ENCODE measurements around the gene SIX5.

SIX5 gene

DNA sequence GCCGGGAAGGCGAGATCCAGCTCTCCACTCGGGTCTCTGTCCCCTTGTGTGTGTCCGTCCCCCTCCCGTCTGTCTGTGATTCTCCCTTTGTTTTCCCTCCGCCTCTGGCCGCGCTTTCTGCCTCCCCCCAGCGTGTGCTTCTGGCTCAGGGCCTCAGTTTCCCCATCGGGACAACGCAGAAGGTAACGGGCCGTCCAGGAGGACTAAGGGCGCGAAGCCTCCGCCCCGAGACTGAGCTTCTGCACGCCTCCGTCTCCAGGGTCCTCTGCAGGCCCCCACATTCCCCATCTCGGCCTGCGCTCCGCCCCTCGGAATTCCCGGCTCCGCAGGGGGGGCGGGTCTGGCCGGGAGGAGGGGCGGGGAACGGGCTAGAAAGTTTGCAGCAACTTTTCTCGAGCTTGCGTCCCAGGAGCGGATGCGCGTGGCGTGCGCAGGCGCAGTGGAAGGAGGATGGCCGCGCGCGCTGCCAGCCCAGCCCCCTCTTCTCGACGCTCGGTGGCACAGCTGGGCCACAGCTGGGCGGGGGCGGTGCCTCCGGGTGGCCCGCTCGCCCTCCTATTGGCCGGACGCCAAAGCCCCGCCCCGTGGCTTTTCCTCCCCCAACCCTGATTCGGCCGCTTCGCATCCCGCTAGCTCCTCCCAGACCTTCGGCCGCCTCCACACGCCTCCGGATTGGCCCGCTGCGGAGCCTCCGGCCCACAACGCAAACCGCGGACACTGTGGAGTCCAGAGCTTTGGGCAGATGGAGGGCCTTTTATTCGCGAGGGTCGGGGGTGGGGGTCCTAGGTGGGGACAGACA lies at the start of gene SIX5:
SIX5 (minus strand) TSS at position 269 of the 799 bp plus-strand sequence. CDS start 408 bp downstream, outside the sequence.
- TF ChIP-seq EZH2 (optimal IDR thresholded peaks at IDR 0.05; ENCODE audit: low read depth, low read length): no peak
- no peak for TF ChIP-seq EZH2phosphoT487 (IDR thresholded peaks at IDR 0.05; ENCODE audit: low read length)
- TF ChIP-seq, protein P1, sequence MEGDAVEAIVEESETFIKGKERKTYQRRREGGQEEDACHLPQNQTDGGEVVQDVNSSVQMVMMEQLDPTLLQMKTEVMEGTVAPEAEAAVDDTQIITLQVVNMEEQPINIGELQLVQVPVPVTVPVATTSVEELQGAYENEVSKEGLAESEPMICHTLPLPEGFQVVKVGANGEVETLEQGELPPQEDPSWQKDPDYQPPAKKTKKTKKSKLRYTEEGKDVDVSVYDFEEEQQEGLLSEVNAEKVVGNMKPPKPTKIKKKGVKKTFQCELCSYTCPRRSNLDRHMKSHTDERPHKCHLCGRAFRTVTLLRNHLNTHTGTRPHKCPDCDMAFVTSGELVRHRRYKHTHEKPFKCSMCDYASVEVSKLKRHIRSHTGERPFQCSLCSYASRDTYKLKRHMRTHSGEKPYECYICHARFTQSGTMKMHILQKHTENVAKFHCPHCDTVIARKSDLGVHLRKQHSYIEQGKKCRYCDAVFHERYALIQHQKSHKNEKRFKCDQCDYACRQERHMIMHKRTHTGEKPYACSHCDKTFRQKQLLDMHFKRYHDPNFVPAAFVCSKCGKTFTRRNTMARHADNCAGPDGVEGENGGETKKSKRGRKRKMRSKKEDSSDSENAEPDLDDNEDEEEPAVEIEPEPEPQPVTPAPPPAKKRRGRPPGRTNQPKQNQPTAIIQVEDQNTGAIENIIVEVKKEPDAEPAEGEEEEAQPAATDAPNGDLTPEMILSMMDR (IDR thresholded peaks at IDR 0.05; ENCODE audit: low read length): no peak

DNA sequence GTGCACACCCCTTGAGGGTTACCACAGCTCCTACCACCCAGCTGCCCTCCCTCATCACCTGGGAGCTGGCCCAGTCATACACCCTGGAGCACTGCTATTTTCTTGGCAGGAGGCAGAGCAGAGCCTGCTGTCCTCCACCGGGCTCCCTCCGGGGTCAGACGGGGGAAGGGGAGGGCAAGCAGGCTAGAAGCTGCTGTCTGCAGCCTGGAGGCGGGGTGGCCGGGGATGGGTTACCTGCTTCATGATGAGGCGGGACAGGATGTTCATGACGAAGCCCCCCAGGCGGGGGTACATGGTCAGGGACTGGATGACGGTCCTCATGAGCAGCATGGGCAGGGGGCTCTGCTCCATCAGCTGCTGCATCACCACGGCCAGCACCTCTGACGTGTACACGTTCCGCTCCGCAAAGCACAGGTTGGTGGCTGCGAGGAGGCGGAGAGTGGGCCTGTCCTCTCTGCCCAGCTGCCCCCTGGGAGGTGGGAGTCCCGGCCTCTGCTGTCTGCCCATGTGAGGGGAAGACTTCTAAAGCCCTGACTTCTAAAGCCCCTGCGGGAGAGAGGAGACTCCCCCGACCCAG lies 48.8 kb upstream of the SIX5 start:
- no peaks in the 10 kb centered on the region for H3K9me2 ChIP-seq (replicated peaks; ENCODE audit: insufficient read depth, low read length)
- no peaks in the 10 kb centered on the region; the same call in 1 of the 2 replicates for H3K36me3 ChIP-seq (replicated peaks; ENCODE audit: insufficient read depth, low read length)
- H3K9me3 ChIP-seq (replicated peaks; ENCODE audit: insufficient read depth, low read length): no peaks in the 10 kb centered on the region
- H3K4me2 ChIP-seq (ENCODE audit: low read depth, low read length): peak overlapping the region; percentile 12; the same call in 1 of the 2 replicates
- H3K4me3 ChIP-seq (ENCODE audit: low read length): no peak overlapping the region
- TF ChIP-seq, protein P1 (IDR thresholded peaks at IDR 0.05; ENCODE audit: low read length): no peak
- TF ChIP-seq EZH2 (optimal IDR thresholded peaks at IDR 0.05; ENCODE audit: low read depth, low read length): no peak
- TF ChIP-seq EZH2phosphoT487 (IDR thresholded peaks at IDR 0.05; ENCODE audit: low read length): no peak
- no peaks in the 10 kb centered on the region for H3K27me3 ChIP-seq (replicated peaks; ENCODE audit: insufficient read depth, low read length)
- H3F3A ChIP-seq (ENCODE audit: insufficient read depth, low read length): peaks cover 9% of the 10 kb centered on the region; the same call in 1 of the 2 replicates
- peaks cover 5% of the 10 kb centered on the region; the same call in 1 of the 2 replicates for H3K4me1 ChIP-seq (ENCODE audit: low read length)
- DNase-seq: no peak
- H3K27ac ChIP-seq (ENCODE audit: low read length): peak overlapping the region; percentile 19; the same call in 1 of the 2 replicates
- H3K9ac ChIP-seq (ENCODE audit: low read length): no peak overlapping the region
- H4K20me1 ChIP-seq (ENCODE audit: insufficient read depth, low read length): no peaks in the 10 kb centered on the region
- H2AFZ ChIP-seq (ENCODE audit: low read length): no peak overlapping the region
- no peaks in the 10 kb centered on the region for H3K79me2 ChIP-seq (ENCODE audit: low read length)

More for the DNA sequence above, at the start of gene SIX5:
- Histone ChIP-seq H3F3A (ENCODE audit: insufficient read depth, low read length) (peaks cover 14% of the 10 kb centered on the region), H3K36me3 (replicated peaks; ENCODE audit: insufficient read depth, low read length) (no peaks in the 10 kb centered on the region), H3K9ac (ENCODE audit: low read length) (peak within 1 kb of the TSS; percentile 64; the same call in 1 of the 2 replicates), H3K79me2 (ENCODE audit: low read length) (no peaks in the 10 kb centered on the region), H3K27me3 (replicated peaks; ENCODE audit: insufficient read depth, low read length) (peaks cover 13% of the 10 kb centered on the region; the same call in 1 of the 2 replicates), H2AFZ (ENCODE audit: low read length) (peak within 1 kb of the TSS; percentile 90), H3K27ac (ENCODE audit: low read length) (peak within 1 kb of the TSS; percentile 76; the same call in 1 of the 2 replicates), H4K20me1 (ENCODE audit: insufficient read depth, low read length) (no peaks in the 10 kb centered on the region), H3K4me1 (ENCODE audit: low read length) (peaks cover 5% of the 10 kb centered on the region), H3K4me3 (ENCODE audit: low read length) (peak within 1 kb of the TSS; percentile 90), H3K9me3 (replicated peaks; ENCODE audit: insufficient read depth, low read length) (no peaks in the 10 kb centered on the region), H3K9me2 (replicated peaks; ENCODE audit: insufficient read depth, low read length) (no peaks in the 10 kb centered on the region), H3K4me2 (ENCODE audit: low read depth, low read length) (peak within 1 kb of the TSS; percentile 99)
- DNase-seq: peak; percentile 97

DNA sequence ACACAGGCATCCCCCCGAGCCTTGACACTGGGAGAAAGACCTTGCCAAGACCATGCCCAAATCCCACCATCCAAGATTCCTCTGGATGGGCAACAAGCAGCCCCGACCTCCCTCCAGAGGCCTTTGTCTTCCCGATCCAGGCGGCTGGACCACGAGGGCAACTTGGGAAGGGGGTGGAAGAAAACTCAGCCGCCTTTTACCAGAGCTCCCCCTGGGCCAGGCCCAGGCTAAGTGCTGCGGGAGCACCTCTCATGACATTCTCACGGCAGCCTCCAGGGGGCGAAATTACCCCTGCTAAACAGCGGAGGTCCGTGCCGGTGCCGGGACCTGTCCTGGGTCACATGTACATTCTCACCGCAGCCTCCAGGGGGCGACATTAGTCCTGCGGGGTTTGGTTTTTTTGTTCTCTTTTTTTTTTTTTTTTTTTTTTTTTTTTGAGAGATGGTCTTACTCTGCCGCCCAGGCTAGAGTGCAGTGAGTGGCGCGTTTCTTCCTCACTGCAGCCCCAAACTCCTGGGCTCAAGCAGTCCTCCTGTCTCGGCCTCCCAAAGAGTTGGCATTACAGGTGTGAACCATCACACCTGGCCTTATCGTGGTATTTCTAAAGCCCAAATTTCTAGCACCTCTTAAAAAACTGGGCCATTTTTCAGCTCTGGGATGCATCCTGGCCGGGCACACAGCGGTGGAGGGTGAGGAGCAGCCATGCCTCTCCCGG lies 48.1 kb upstream of the SIX5 start:
- no peak overlapping the region for H2AFZ ChIP-seq (ENCODE audit: low read length)

More for the DNA sequence above, 48.1 kb upstream of the SIX5 start:
- DNase-seq: peak; percentile 94
- Histone ChIP-seq H3K4me3 (ENCODE audit: low read length) (no peak overlapping the region), H3F3A (ENCODE audit: insufficient read depth, low read length) (peaks cover 9% of the 10 kb centered on the region; the same call in 1 of the 2 replicates), H3K9me2 (replicated peaks; ENCODE audit: insufficient read depth, low read length) (no peaks in the 10 kb centered on the region), H4K20me1 (ENCODE audit: insufficient read depth, low read length) (no peaks in the 10 kb centered on the region), H3K4me2 (ENCODE audit: low read depth, low read length) (peak overlapping the region; percentile 12; the same call in 1 of the 2 replicates), H3K4me1 (ENCODE audit: low read length) (peaks cover 5% of the 10 kb centered on the region; the same call in 1 of the 2 replicates), H3K79me2 (ENCODE audit: low read length) (no peaks in the 10 kb centered on the region), H3K27ac (ENCODE audit: low read length) (peak overlapping the region; percentile 19; the same call in 1 of the 2 replicates), H3K9ac (ENCODE audit: low read length) (no peak overlapping the region), H3K9me3 (replicated peaks; ENCODE audit: insufficient read depth, low read length) (no peaks in the 10 kb centered on the region), H3K27me3 (replicated peaks; ENCODE audit: insufficient read depth, low read length) (no peaks in the 10 kb centered on the region), H3K36me3 (replicated peaks; ENCODE audit: insufficient read depth, low read length) (no peaks in the 10 kb centered on the region)
- TF ChIP-seq EZH2 (optimal IDR thresholded peaks at IDR 0.05; ENCODE audit: low read depth, low read length) (no peak), EZH2phosphoT487 (IDR thresholded peaks at IDR 0.05; ENCODE audit: low read length) (no peak)
- TF ChIP-seq, protein P1 (IDR thresholded peaks at IDR 0.05; ENCODE audit: low read length): peak; percentile 98

Data from MM.1S (cell line).